Thyroid gland (tissue), 4 donors: ENCODE results near the gene ADAT3. TPM values are rescaled to one million over a fixed set of nuclear protein-coding genes. Genes with fewer than 3 reads are reported as not detected.

Experiments used
- DNase-seq, 2 donors: peaks; one replicate each; pipeline ENCODE4 v3.0.0-alpha.2; 2019
- H3K27ac ChIP-seq, 3 donors: fragments of 200-600 bp; sonication (generic); 1 replicate in 2 of 3; 2 replicates in 1 of 3; pipeline ENCODE4 v1.5.1; 2016 to 2019; ENCODE audit warnings: mild to moderate bottlenecking in 1 of 3, moderate library complexity in 1 of 3
- H3K27me3 ChIP-seq: fragments of 200-600 bp; sonication (generic); one replicate; pipeline ENCODE4 v1.5.1; 2019
- H3K36me3 ChIP-seq, 2 donors: fragments of 200-600 bp; sonication (generic); one replicate each; pipeline ENCODE4 v1.5.1; 2016 to 2019
- H3K4me1 ChIP-seq, 2 donors: fragments of 200-600 bp; sonication (generic); one replicate each; pipeline ENCODE4 v1.5.1; 2017 to 2019
- H3K4me3 ChIP-seq, 3 donors: fragments of 200-600 bp; sonication (generic); replicated peaks in 1 of 3; 1 replicate in 2 of 3; 2 replicates in 1 of 3; pipeline ENCODE4 v1.5.1; 2016; ENCODE audit warnings: mild to moderate bottlenecking in 1 of 3
- H3K9me3 ChIP-seq: fragments of 200-600 bp; sonication (generic); one replicate; pipeline ENCODE4 v1.5.1; 2017
- CTCF ChIP-seq, 6 experiments: fragments of 200-600 bp in 3 of 6; fragments of 450-650 bp in 3 of 6; sonication (generic) in 3 of 6; IDR thresholded peaks; one replicate each; pipeline ENCODE4 v1.5.1; 2016 to 2019; ENCODE audit warnings: antibody characterized with exemption in 6 of 6, mild to moderate bottlenecking in 2 of 6, inconsistent platforms in 1 of 6, moderate library complexity in 1 of 6
- POLR2A ChIP-seq, 2 donors: fragments of 450-650 bp; IDR thresholded peaks; one replicate each; pipeline ENCODE4 v1.6.1; 2017; ENCODE audit warnings: antibody characterized with exemption in 2 of 2, mild to moderate bottlenecking in 2 of 2, moderate library complexity in 1 of 2
- WGBS, 2 donors: methylation state at CpG; one replicate each; pipeline ENCODE4 v1.1.5; 2017; 5-methylcytosine and 5-hydroxymethylcytosine counted together
- intact Hi-C: fragments of 100-400 bp; cut with DNase I; formaldehyde crosslinking; loops from one replicate; pipeline ENCODE4 v1.15.1; 2023
- total RNA-seq, 4 donors: library from RNA; depleted of rRNA; stranded (reverse); fragments of >200 nt; gene quantifications; one replicate each; pipeline ENCODE4 v1.2.3, GENCODE V29; 2016

Gene ADAT3
- total RNA-seq, 4 donors from 2014 or later = 4.0 to 14.6 (median 8.3) TPM

- WGBS, 2 donors = 92 to 95% methylated on average over 7 to 38 of the region's 42 CpGs
- H3K9me3 ChIP-seq = no peaks in the 10 kb centered on the region
- H3K27ac ChIP-seq = no peak overlapping the region
- TF ChIP-seq CTCF (IDR thresholded peaks at IDR 0.05) (no peak), POLR2A (IDR thresholded peaks at IDR 0.05) (no peak)
- no peaks in the 10 kb centered on the region for H3K36me3 ChIP-seq
- no peak overlapping the region for H3K4me3 ChIP-seq
- DNase-seq = no peak
- H3K4me1 ChIP-seq = peaks cover 19 to 25% of the 10 kb centered on the region in 2 donors
- H3K27me3 ChIP-seq = no peaks in the 10 kb centered on the region
- intact Hi-C loops = no loop called here
Measured at GRCh38 chr19:1944088-1944915, 39.1 kb downstream of the ADAT3 start.

- Histone ChIP-seq H3K4me3 (no peak overlapping the region), H3K27me3 (no peaks in the 10 kb centered on the region), H3K36me3 (no peaks in the 10 kb centered on the region), H3K27ac (no peak overlapping the region), H3K9me3 (no peaks in the 10 kb centered on the region), H3K4me1 (peaks cover 19% of the 10 kb centered on the region in 2 donors)
- WGBS, 2 donors = 91 to 95% methylated on average over 8 to 18 of the region's 30 CpGs
- TF ChIP-seq POLR2A (IDR thresholded peaks at IDR 0.05) (no peak), CTCF (IDR thresholded peaks at IDR 0.05) (no peak)
- intact Hi-C loops = loop anchor here (5.0 kb wide), 1 partner anchor 67 kb away; no protein-coding TSS in a partner anchor
- DNase-seq = no peak
Measured at GRCh38 chr19:1944916-1945561, 39.8 kb downstream of the ADAT3 start.

- TF ChIP-seq CTCF (IDR thresholded peaks at IDR 0.05) (peak in 5 of 6 experiments; percentile 13 to 47 (median 21)), POLR2A (IDR thresholded peaks at IDR 0.05) (no peak)
- DNase-seq = peak in 1 of 2 donors; percentile 26
- WGBS, 2 donors = 83% methylated on average over 17 to 18 of the region's 18 CpGs
- Histone ChIP-seq H3K9me3 (no peaks in the 10 kb centered on the region), H3K4me1 (peaks cover 17 to 19% of the 10 kb centered on the region in 2 donors), H3K4me3 (no peak overlapping the region), H3K27ac (no peak overlapping the region), H3K36me3 (no peaks in the 10 kb centered on the region), H3K27me3 (no peaks in the 10 kb centered on the region)
- intact Hi-C loops = loop anchor here (5.0 kb wide), 1 partner anchor 66 kb away; no protein-coding TSS in a partner anchor
Measured at GRCh38 chr19:1945899-1946298, 40.7 kb downstream of the ADAT3 start.

GRCh38 chr19:1947651-1948209 is 42.5 kb downstream of the ADAT3 start:
- intact Hi-C loops = loop anchor here (5.0 kb wide), 1 partner anchor 65 kb away; no protein-coding TSS in a partner anchor
- Histone ChIP-seq H3K9me3 (no peaks in the 10 kb centered on the region), H3K27ac (no peak overlapping the region), H3K27me3 (no peaks in the 10 kb centered on the region), H3K4me3 (no peak overlapping the region), H3K4me1 (peaks cover 12 to 13% of the 10 kb centered on the region in 2 donors), H3K36me3 (no peaks in the 10 kb centered on the region)
- no peak for DNase-seq
- WGBS, 2 donors = 92% methylated on average over 11 to 24 of the region's 34 CpGs
- no peak for TF ChIP-seq CTCF (IDR thresholded peaks at IDR 0.05)
- TF ChIP-seq POLR2A (IDR thresholded peaks at IDR 0.05) = no peak
